ENCODE data around the gene WNK2.
"Not testable (repeated sequence)": the region's sequence is repeated elsewhere in the genome, so short reads cannot be mapped to it uniquely, and the experiment has no call there.

WNK2 gene

DNA sequence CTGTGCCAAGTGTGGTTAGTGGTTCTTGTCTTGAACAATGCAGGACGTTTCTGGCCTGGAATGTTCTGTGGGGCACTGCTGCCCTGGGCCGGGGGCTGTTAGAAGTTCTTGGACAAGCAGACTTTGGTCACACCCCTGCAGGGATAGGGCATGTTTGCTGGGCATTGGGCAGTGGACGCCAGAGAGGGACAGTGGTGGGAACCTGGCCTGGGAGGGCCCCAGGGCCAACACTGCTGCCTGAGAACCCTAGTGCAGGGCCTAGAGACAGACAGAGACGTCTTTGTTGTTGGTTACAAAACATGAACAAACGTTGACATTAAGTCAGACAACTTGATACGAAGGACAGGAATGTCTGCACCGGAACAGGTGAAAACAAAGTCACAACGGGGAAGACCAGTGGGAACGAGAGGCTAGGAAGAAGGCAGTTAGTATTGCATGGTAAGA, 57.0 kb downstream of the WNK2 start:
- no peak for DNase-seq

DNA sequence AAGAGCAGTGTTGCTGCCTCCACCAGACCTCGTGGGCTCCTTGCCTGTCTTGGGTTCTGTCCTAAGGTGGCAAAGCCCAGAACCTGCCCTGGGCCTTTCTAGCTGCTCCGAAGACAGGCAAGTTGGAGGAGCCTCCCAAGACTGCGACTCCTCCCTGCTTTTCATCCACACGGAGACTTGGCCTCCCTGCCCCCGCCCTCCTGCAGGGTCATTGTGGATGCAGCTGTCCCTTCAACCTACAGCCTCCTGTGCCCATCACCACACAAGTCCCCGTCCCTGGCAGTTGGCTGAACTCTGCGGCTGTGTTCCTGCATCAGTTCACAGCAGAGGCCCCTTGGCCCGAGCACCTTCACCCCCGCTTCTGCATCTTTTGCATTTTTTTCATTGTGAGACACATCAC, 59.2 kb downstream of the WNK2 start:
- no peak for DNase-seq

DNA sequence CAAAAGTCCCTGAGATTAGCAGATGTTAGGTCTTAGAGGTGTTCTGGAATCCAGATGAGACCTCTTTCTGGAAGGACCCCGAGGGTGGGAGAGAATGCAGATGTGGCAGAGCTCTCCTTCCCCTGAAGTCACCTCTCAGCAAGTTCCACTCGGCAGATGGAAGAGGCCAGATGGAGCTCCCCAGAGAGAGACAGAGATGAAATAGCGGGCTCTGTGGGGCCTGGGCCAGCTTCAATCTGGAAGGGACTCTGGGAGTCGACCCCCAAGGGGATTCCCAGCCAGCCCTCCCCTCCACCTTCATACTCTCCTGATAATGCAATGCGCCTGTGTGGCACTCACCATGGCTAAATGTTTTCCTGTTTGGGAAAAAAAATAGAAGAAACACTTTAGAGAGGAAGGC, 60.2 kb downstream of the WNK2 start:
- DNase-seq = peak; percentile 62

DNA sequence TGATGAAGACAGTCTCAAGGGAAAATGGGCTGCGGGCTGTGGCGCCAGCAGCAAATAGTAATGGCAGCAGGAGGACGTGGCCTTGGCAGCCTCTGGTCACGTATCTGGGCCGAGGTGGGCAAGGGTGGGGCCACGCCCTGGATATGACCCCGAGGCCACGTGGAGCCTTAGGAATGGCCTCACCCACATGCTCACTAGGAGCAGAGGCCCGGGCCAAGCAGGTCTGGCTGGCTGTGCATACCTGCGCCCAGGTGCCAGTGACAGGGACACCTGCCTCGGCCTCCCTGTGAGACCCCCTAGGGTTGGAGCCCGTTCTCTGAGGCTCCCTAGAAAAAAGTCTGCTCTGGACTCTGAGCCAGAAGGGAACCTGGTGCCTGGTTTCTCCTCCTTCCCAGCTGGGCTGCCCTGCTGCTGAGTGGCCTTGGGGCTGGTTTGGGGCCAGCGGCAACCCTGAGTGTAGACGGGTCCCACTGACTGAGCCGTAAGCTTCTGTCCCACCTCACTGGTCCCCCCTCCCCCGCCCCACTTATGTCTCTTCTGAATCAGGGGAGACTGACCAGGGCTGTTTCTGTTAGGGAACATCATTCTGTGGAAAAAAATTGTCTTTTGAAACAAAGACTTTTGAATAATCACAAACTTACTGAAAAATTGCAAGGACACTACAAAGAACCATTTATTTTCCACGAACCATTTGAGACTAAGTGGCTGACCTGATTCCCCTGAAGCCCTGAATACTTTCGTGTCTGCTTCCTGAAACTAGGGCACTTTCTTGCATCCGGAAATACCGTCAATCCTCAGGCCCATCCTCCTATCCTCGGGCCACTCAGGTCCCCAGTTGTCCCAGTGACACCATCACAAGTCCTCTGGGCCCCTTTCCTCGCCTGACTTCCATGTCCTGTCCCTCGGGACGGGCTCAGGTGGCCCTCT, 60.8 kb downstream of the WNK2 start:
- DNase-seq = no peak

DNA sequence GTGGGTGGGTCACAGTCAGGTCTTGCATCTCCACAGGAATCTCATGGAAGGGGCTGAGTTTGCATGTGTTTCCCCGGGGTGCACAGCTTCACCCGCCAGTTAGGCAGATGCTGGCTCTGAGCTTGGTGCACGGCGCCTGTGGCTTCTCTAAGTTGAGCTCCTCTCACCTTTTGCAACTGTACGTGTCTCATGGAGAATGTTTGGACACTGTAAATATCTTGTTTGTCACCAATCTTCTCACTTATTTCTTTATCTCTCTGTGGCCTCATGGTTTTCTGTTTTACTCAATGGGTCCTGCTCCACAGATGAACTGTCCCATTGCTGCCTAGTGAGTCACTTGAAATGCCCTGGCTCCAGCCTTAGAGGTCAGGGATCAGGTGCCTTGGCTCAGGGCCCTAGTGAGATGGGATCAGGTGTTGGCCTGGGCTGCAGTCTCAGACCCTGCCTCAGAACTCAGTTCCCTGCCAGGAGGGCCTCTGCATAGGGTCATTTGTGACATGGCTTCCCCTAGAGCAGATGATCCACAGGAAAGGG, 61.6 kb downstream of the WNK2 start:
- DNase-seq = no peak

DNA sequence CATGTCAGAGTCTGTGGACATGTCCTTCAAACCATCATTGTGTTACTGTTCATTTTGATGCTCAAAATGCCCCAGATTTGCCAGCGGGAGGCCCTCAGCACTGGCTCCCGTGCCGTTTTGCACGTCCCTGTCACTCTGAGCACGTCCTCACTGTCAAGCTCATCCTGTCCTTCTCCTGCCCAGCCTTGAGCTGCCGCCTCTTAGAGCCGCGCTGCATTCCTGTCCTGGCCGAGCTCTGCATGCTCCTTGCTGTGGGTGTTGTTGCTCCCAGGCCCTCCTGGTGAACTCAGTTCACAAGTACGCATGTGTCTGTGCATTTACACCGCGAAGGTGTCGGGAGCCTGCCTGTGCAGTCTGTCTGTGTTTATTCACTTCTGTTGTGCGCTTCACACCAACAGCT, 62.2 kb downstream of the WNK2 start:
- DNase-seq = no peak

DNA sequence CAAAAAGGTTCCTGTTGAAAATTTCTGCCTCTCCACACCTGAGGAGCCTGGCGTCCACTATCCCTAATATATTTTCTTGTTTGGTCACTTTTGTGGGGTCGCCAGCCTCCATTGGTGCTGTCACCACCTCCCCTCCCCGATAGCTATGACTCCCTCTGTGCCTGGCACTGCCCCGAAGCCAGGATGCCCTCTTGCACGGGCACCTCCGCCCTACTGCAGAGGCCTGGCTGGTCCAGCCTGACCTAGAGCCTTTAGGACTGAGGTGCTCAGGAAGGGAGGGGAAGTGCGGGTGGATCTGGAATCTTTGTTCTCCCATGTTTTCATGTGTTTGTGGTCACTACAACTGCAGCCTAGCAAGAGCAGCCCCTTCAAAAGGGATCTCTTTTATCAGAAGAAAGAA, 62.6 kb downstream of the WNK2 start:
- DNase-seq = no peak

DNA sequence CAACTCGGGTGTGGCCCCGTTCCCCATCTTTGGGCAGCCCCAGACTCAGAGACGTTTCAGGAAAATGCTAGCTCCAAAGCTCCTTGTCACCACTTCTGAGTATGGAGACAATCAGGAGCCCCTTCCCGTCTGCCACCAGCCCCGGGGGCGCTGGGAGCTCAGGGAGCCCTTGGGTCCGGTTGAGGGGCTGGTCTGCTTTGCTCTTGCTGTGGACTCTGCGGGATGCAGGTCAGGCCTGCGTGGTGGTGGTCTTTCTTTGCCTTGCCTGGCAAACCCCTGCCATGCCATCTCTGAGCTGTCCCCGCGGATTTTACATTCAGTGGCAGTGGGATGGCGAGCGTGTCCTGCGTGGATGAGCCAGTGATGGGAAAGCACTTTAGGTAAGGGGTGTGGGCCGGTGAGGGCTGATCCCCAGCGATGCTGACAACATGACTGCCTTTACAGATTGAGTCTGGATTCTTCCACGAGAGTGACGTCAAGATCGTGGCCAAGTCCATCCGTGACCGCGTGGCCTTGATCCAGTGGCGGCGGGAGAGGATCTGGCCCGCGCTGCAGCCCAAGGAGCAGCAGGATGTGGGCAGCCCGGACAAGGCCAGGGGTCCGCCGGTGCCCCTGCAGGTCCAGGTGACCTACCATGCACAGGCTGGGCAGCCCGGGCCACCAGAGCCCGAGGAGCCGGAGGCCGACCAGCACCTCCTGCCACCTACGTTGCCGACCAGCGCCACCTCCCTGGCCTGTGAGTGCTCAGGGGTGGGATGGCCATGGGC, 63.3 kb downstream of the WNK2 start:
- DNase-seq = no peak

DNA sequence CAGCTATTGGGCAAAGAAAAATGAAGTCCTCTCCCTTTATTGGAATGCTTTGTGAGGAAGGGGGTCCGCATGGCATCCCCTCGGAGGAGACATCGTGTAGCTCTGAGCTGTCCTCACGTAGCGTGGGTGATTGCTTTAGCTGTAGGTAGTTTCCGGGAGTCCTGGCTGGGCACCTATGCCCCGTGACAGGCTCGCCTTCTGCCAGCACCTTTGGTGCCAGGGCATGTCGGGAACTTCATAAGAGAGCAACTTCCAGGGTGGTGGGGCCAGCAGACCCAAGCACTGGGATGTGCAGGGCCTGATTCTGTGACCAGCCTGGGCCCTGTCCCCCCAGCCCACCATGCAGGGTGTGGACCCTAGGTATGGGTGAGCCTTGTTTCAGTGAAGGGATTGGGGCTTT, 64.0 kb downstream of the WNK2 start:
- DNase-seq = no peak

DNA sequence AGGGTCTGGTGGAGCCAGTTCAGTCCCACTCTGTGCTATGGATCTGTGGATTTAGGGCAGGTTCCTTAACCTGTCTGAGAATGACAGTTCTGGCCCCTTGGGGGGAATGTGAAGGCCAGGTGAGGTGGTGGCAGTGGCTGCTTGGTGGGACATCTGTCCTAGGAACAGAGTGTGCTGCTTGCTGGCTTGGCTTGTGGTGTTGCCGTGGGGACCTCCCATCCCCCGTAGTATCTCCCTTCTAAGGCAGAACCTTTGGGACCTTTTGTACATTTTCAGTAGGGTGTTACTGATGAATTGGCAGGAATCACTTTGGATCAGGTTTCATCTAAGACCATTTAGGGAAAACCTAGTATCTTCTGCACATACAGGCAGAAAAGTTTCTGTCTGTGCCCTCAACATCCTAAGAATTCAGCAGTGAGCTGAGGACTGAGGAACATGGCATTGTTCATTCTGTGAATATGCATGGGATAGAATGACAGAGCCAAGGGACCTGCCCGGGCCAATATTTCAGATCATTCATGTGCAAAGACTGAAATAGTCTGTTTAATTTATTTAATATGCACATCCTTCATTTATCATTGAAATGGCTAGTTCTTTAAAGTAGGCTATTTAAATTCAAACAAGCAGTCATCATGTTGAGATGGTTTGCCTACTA, 64.6 kb downstream of the WNK2 start:
- peak; percentile 32 for DNase-seq

DNA sequence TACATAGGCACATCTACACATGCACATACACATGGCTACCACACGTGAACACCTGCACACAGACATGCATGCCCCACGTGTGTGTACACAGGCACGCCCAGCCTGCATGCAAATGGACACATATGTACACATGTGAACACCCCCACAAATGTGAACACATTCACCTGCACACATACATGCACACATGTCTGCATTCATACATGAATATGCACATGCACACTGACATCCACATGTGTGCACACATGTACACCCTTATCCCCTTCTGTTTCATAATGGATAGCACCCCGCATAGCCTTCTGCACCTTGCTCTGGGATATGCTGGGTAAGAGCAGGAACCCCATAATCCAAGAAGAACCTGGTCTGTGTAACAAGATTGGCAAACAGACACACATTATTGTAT, 66.2 kb downstream of the WNK2 start:
- no peak for DNase-seq

DNA sequence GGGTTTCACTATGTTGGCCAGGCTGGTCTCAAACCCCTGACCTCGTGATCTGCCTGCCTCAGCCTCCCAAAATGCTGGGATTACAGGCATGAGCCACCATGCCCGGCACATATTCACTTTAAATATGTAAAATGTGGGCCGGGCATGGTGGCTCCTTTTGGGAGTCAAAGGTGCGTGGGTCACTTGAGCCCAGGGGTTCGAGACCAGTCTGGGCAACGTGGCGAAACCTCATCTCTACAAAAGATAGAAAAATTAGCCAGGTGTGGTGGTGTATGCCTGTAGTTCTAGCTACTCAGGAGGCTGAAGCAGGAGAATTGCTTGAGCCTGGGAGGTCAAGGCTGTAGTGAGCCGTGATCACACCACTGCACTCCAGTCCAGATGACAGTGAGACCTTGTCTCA, 67.4 kb downstream of the WNK2 start:
- not testable (repeated sequence) for DNase-seq

DNA sequence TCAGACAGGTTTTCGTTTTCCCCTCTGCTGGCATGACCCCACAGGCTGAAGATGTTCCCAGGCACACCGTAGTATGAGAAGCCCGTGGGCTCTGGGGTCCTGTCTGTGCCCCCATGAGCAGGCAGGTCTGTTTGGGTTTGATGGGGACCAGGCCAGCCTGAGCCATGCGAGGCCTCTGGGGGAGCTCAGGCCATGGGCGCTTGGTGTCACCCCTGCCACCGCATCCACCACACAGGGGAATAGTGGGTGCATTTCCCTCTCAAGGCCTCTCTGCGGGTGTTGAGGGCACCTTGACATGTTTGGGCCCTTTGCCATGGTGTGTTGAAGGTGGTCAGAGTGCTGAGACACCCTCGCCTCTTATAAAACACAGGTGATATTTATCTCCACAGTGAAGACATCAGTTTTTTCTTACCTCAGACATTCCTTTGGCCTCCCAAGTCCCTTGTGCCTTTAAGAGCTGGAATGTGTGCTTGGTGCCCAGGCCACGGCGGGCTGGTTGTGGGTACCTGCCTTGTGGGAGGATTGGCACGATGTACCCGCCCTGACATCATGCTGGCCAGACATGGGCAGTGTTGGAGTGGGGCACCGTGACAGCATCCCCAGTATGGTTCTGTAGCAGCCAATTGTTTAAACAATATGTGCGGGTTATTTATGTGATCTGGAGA, 68.3 kb downstream of the WNK2 start:
- DNase-seq = no peak

DNA sequence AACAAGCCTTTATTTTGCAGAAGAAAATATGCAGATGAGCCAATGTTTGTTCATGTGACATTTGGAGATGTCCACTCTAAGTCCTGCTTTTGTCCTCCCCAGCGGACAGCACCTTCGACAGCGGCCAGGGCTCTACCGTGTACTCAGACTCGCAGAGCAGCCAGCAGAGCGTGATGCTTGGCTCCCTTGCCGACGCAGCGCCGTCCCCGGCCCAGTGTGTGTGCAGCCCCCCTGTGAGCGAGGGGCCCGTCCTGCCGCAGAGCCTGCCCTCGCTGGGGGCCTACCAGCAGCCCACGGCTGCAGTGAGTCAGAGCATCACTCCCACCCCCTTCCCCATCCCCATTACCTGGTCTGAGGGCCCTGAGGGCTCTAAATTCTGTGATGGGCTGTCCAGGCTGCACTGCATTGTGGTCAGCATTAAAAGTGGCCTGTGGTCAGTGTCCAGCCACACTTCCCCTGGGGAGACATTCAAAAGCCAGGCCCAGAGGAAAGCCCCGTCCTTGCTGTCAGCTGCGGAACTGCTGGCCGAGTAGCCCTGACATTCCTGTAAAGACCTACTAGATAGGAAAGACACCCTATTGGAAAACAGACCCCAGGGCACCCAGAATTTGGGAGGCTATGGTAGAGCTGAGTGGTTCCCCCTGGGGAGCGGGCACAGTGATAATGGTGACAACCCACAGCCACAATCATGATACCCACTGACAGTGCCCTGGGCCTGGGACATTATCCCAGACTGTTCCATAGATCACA, 69.0 kb downstream of the WNK2 start:
- no peak for DNase-seq

DNA sequence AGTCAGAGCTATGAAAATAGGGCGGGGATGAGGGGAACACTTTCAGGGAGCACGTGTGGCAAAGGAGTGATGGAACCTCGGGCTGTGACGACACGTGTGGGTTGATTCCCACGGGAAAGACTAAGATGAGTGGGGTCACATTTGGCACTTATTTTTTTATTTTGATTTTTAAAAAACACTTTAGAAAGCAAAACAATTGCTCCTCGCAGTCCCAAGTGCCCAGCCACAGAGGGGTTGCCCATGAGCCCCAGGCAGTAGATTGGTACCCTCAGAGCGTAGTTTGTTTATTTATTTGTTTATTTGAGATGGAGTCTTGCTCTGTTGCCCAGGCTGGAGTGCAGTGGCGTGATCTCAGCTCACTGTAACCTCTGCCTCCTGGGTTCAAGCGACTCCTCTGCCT, 69.7 kb downstream of the WNK2 start:
- no peak for DNase-seq

DNA sequence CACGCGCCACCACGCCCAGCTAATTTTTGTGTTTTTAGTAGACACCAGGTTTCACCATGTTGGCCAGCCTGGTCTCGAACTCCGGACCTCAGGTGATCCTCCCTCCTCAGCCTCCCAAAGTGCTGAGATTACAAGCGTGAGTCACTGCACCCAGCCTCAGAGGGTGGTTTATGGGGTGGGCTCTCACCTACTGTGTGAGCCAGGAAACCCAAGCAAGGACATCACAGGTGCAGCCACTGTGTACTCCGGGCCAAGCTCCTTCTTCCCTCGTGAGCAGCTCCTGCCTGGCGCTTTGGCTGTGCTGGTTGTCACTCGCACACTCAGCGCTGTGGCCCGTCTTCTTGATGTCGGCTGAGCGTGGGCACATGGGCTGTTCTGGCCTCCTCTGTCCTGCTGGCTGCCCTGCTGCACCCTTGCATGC, 70.1 kb downstream of the WNK2 start:
- no peak for DNase-seq

DNA sequence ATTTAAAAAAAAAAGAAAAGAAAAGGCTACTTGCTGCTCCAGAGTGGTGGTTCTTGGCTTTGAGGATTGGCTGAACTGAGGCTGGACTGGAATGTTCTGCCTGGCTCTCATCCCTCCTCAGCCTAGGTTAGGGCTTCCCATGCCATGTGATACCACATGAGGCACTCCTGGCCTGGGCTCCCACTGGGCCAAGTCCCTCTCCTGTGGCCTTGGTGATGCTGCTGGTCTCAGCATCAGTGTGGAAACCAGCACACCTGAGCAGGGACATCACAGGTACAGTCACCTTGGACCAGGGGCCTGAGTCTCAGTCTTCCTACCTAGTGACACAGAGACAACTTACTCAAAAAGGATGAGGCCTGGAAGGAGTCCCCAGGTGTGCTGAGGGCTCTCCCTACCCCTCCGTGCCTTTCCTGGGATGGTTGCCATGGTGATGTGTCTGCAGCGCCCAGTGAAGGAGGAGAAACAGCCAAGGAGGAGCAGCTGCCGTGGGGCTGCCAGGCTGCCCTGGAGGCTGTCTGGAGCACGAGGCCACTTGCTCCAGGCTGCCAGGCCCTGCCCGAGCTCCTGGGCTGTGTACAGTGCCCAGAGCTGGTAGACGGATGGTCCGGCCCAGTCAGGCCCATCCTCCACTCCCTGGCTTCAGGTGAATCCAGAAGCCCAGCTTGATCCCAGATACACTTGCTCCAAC, 71.0 kb downstream of the WNK2 start:
- peak; percentile 69 for DNase-seq

DNA sequence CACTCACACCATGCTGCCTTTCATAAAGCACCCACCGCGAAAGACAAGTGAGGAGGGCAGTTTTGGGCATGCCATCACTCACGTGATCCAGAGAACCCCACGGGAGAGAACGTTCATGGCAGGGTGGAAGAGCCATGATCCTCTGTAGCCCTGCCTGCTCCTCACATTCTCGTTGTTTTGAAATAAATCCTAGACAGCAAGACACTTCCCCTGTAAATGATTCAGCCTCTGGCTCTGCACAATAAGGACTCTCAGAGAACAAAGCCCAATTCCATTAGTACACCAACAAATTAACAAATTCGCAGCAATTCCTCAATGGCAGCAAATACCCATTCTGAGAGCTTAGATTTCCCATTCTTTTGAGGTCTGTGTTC, 71.5 kb downstream of the WNK2 start:
- DNase-seq = no peak

DNA sequence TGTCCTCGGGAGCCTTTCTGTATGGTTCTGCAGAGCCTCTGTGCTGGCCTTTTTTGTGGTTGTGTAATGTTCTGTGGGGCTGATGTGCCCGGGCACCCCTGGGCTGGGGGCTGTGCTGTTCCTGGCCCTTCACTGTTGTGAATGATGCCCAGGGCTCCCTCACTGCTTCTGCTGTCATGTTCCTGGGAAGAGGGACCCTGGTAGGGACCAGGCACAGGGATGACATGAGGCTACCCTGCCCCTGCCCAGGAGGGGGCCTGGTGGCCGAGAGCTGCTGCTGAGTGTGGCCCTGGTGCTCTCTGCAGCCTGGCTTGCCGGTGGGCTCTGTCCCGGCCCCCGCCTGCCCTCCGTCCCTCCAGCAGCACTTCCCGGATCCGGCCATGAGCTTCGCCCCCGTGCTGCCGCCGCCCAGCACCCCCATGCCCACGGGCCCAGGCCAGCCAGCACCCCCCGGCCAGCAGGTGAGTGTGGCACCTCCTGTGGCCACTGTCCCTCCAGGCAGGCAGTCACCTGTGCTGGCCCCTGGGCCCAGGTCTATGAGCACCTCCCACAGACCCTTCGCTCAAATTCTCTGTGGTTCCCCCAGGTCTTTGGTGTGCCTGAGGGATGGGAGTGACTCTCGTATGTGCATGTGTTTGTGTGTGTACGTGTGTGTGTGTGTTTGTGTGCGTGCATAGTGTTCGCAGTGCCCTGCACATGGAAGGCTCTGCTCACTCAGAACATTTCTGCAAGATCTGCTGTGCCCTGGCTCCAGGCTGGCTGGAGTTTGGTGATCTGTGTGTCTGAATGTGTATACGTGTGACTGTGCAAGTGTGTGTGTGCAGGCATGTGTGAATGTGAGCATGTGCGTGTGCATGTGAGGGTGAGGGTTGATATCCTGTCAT, 72.3 kb downstream of the WNK2 start:
- no peak for DNase-seq

Measured in NCI-H69 (cell line).